PC-9 (cell line): Measurements from ENCODE around the gene ETHE1.

Experiments used
- EZH2 ChIP-seq: fragments of 200-600 bp; sonication (generic); IDR thresholded peaks from 2 replicates; pipeline ENCODE4 v1.8.0; 2017; ENCODE audit warnings: antibody characterized with exemption, low read depth
- TF ChIP-seq, protein P1 (sequence below): fragments of 200-600 bp; sonication (generic); conservative IDR thresholded peaks from 2 replicates; pipeline ENCODE4 v1.6.1; 2017; ENCODE audit warnings: mixed run types, antibody characterized with exemption, mild to moderate bottlenecking, moderate library complexity

DNA sequence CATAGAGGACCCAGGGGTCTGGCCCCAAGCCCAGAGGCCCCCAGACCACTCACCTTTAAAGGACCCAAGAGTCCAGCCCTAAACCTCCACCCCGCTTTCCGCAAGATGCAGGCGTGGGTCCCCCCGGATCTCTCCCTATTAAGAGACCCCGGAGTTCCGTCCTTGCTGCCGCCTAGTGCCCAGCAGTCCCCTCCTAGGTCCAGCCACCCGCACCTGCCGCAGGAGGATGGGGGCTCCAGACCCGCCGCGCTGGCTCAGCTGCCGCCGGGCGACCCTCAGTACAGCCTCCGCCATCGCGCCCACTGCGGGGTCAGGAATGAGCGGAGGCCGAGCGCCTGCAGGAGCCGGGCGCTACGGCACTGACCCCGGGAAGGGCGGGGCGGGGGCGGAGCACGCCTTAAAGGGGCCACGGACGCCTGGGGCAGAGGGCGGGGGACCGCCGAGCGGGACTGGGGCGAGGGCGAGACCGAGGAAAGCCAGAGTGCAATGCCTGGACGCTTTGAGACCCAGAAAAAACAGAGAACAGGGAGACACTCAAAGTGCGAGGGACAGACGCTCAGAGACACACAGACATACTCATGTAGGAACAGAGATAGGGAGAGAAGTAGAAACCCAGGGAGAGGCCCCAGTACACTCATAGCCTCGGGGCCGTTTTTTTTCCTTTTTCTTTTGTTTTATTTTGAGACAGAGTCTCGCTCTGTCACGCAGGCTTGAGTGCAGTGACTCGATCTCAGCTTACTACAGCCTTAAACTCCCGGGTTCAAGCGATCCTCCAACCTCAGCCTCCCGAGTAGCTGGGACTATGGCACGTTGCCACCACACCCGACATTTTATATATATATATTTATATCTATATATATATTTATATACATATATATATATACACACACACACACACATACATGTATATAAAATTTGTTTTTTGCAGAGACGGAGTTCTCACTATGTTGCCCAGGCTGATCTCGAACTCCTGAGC, at the start of gene ETHE1:
- TF ChIP-seq, protein P1, sequence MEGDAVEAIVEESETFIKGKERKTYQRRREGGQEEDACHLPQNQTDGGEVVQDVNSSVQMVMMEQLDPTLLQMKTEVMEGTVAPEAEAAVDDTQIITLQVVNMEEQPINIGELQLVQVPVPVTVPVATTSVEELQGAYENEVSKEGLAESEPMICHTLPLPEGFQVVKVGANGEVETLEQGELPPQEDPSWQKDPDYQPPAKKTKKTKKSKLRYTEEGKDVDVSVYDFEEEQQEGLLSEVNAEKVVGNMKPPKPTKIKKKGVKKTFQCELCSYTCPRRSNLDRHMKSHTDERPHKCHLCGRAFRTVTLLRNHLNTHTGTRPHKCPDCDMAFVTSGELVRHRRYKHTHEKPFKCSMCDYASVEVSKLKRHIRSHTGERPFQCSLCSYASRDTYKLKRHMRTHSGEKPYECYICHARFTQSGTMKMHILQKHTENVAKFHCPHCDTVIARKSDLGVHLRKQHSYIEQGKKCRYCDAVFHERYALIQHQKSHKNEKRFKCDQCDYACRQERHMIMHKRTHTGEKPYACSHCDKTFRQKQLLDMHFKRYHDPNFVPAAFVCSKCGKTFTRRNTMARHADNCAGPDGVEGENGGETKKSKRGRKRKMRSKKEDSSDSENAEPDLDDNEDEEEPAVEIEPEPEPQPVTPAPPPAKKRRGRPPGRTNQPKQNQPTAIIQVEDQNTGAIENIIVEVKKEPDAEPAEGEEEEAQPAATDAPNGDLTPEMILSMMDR = no peak
- TF ChIP-seq EZH2 = no peak
